GM15510 (cell line): ENCODE data around the gene PON2.

Experiments
- POLR2A ChIP-seq: IDR thresholded peaks from 3 replicates; pipeline ENCODE4 v1.6.1; 2011; ENCODE audit warnings: borderline replicate concordance; ENCODE audit not compliant: insufficient read length; ENCODE audit errors: extremely low read depth

PON2 gene

DNA sequence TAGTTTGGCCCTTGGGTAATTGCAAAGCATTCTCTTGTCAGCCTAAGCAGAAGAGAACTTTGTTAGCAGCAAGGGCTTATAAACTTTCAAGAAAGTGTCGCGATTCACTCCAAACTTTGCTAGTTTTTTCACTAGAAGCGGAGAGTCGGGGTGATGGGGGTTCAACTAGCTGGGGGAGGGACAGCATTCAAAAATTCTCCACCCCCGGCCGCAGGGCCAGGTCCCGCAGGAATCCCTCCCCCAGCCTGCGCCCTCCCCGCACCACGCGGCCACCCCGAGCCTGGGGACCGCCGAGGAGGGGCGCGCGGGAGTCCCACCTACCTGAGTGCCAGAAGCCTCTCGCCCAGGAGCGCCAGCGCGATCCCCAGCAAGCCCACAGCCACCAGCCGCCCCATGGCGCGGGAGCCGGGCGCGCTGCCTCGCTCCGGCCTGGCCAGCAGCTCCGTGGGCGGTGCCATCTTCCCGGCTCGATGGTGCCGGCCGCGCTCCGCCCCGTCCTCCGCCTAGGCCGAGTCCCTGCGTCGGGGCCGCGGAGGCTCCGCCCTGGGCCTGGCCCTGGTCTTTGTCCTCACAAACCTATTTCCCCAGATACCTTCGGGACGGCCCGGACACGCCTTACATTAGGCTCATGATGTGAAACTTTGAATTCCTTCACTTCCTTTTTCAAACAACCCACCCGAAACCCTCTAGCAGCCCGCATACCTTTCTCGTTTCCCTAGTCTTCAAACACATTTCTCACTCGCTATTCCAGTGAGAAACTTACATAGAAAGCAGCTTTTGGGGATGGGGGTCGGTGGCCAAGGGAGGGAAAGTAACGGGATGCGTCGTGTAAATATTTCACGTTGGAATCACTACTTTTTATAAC, at the start of gene PON2:
Gene PON2 (minus strand): TSS at position 472 of the 865 bp plus-strand sequence. CDS start 77 bp downstream, at position 395.
- TF ChIP-seq POLR2A, result peak; percentile 55

DNA sequence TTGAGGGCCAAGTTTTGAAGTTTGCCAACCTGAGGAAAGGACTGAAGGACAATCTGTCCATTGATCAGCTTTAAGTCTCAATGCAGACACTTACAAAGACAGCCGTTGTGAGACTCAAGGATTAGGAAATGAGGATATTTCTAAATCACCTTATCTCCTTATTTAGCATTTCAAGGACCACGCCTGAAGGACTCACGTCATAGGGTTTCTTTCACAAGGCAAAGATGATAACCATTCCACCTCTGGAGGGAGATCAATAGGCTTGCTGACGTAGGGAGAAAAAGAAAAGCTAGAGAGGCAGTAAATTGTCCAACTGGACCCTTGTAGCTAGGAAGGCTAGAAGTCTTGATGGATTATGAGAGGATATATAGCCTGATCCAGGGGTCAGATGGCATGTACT, 47.6 kb upstream of the PON2 start:
- TF ChIP-seq POLR2A, result no peak

DNA sequence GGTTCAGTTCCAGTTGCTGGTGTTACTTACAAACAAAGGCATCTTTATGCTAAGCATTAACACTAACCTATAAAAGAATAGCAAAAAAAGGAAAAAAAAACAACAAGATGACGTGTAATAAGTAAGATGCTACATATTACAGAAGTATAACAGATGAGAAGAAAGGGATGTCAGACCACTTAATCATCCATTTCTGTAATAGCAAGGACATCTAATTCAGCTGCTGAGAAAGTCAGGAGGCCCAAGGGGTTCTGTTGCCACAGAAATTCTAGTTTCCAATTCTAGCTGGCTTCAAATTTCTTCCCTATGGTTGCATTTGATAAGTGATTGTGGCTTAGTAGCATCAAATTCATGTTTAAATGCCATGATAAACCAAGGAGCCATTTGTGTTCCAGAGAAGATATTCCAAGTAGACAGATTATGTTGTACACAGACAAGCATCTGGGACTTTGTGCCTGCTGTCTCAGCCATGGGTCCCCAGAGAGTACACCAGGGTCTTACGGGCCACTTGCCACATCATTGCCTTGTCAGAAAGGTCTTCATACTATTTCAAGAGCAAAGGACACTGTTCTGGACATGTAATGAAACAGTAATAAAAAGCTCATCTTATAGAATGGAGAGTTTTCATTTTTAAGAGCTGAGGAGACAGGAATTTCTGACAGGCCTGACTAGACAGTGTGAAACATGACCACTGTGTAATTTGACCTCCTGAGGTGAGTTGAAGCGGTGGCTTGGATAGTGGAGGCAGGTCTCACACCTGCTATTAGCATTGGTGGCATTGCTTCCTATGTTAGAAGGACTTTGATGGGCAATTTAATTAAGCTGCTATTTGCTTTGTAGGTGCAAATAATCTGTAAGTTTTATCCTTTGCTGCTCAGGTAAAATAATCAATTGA, 46.7 kb upstream of the PON2 start:
- no peak for TF ChIP-seq POLR2A

DNA sequence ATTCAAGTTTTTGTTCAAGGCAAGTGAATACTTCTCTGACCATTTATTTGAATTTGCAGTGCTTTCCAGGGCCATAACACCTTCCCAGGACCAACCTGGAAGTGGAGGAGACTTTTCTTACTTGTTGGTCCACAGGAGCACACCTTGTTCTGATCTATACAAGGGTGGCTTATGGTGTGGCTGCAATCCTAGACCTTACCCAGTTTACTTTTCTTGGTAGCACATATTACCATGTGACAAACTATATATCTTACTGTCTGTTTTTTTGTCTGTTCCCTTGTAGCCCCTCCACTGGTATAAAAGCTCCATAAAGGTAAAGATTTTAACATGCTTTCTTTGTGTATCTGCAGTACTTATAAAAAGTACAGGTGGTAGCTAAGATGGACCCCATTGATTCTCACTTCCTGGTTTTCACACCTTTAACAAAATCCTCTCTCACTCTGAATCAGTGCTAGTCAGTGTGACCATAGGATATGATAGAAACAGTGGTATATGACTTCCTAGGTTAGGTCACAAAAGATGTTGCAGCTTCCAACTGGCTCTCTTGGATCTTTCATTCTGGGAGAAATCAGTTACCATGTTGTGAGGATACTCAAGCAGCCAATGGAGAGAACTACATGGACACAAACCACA, 45.3 kb upstream of the PON2 start:
- no peak for TF ChIP-seq POLR2A

- no peak for TF ChIP-seq POLR2A
These were observed 43.6 kb upstream of the PON2 start for GRCh38 chr7:95478272-95479037.

GRCh38 chr7:95476904-95477594, 42.2 kb upstream of the PON2 start:
- TF ChIP-seq POLR2A, result no peak

DNA sequence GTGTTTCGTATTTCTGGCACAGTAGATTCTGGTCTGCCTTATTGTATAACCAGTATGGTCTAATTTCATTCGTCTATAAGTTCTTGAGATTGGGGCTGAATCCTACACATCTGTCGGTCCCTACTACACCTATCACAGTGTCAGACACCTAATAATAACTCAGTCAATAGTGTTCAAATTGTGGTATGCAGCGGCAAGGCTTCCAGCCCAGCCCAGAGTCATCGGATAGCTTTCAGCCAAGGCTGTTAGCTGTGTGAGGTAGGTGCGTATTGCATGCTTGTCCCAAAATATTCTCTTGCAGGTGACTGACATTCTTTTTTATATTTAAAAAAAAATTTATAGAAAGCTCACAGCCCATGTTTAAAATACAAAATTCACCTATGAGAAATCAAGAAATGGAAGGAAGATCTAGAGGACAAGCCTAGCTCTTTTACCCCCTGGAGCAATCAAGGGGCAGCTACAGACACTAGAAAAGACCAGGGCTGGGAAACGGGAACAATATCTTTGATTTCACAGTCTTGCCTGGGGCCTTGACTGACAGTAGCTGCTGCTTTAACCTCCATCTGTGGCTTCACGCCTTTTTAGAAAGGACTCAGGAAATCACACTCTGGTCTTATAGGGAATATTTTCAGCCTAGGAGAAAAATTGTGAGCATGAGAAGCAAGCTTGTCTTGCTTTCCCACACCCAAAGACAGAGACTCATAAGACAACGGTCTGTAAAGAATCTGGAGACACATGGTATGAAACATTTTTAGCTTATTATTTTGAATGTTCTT, 41.4 kb upstream of the PON2 start:
- TF ChIP-seq POLR2A, result no peak

DNA sequence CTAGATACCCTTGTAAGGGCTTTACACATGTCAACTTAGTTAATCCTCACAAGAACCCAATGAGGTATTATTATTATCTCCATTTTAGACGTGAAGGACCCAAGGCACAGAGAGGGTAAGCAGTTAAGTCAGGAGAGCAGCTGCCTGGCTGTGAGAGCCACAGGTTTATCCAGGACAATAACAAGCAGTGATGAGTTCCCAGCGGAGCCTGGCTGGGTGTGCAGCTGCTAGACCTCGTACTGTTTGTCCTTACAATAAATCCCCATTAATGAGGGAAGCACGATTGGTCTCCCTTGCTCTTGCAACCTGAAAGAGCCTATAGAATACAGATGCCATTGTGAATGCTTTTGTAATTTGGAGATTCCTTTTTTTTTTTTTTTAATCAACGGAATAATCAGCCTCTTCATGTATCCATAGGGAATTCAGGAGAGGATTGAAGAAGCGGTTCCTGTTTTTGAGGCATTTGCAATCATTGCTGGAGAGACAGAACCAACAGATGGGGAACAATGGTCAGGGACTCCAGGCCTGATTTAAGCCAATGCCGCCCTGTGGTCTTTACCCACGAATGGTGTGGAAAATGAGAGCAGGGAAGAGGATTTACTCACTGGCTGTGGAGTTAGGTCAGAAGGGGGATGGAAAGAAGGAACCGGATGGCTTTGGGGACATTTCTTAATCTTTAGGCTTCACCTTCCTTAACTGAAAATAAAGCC, 38.6 kb upstream of the PON2 start:
- TF ChIP-seq POLR2A, result no peak

DNA sequence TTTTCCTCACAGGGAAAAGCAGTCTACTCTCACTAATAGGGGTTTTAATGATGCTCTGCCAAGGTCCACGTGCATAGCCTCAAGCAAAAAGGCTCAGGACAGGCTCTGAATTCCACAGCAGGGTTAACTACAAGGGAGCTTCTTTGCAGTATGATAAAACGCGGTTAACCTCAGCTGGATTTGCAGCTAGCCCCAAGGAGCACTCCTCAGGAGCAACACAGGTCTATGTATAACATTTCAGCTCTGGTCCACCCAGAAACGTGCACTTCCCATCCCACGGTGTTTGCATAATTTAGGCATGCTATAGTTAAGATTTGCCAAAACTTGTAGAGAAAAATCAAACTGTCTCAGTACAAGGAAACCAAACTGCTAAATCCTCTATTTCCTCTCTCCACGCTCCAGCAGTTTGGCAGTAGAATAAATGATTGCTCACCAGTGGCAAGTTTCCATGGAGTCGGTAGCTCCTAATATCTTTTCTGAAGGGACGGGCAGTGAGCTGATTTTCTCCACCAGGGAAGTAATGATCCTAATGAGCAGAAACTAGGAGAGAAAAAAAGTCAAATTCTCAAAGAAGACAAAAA, 37.8 kb upstream of the PON2 start:
- TF ChIP-seq POLR2A, result no peak

DNA sequence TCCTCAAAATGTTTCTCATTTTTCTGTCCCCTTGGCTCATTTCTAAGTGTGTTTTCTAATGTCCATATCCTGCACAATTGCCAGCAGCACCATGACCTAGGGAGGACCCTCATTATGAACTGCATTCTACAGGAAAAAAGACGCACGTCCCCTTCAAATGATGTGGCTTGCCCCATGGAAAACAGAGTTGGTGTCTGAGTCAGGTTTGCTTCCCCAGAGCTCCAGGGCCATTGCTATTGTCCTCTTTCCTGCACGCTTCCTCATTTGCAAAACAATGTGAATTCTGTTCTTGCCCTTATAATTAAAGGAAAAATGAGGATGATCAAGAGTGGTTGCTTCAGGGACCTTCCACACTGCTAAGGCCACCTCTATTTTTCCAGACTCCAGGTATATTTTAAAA, 36.2 kb upstream of the PON2 start:
- TF ChIP-seq POLR2A, result no peak

DNA sequence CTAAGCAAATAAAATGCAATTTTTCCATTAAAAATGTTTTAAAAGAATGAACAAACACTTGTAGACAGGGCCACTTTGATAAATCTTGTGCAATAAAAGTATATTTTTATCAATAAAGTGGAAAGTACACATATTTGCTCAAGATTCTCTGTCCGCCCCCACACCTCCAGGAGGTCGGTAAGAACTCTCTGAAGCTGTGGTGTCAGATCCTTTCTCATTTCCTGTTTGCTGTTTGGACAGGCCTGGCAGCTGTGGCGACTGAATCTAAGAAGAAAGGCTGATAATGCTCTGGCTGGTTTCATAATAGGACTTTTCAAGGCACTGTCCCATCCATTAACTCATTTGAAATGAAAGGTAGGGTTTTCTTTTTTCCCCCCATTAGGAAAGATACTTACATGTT, 35.6 kb upstream of the PON2 start:
- TF ChIP-seq POLR2A, result no peak

DNA sequence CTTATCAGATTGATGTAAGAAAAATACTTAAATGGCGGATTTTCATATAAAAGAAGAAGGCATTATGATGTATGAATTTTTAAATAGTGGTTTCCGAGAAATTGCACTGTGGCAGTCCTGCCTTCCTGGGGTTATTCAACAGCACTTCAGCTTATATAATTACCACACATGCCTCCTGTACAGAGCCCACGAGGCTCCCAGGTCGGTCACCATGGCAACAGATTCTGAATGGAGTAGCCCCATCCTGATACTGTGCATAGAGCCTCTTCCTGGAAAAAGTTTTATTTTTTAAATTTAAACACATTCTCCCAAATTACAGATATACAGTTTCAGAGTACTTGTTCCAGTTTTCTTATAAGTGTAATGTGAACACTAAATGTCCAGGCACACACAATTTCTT, 35.0 kb upstream of the PON2 start:
- TF ChIP-seq POLR2A, result no peak
